ENCODE measurements around the gene TSPAN18.

TSPAN18 gene

DNA sequence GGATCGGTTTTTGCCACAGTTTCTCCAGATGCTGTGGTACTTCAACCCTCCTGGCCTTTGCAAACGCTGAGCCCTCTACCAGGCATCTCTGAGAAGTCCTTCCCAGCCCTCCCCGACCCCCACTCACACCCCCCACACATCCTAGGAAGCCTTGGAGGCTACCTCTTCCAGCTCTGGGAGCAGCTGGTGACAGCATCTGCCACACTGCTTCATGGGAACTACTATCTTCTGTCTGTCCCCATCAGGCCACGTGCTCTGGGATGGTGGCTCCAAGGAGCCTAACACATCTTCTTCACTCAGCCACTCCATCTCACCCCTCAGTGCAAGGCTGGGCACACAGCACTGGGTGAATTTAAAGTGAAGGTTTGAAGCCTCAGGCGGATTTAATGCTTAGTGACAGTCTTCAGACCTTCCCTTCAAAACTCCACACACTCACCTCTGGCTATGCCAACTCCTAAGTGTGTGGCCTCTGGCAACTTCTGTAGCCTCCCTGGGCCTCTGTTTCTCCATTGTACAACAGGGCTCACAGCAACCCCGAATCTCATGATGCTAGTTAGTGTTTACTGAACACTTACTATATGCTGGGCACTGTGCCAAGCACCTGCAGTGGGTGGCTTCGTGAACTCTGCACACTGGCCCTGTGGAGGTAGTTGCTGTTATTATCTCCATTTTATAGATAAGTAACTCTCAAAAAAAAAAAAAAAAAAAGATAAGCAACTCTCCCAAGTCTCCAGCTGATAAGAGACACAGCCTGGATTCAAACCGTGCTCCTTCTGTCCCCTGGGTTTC, 231.2 kb downstream of the TSPAN18 start:
- DNase-seq (ENCODE audit: low spot score) = no peak

DNA sequence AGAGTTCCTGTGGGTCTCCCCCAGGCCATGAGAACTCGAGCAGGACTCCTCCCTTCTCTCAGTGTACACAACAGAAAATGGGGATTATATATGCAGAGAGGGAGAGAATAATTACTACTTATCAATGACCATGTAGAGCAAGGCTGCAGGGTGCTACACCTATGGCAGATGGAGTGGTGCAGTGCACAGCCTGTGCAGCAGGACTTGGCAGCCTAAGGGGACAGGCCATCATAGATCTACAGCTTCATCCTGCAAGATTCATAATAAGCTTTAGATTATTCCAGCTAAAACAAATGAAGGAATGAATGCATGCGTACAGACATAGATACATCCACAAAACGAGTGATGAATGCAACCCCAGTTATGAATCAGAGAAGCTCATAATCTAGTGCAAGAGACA, 232.3 kb downstream of the TSPAN18 start:
- DNase-seq (ENCODE audit: low spot score) = no peak

DNA sequence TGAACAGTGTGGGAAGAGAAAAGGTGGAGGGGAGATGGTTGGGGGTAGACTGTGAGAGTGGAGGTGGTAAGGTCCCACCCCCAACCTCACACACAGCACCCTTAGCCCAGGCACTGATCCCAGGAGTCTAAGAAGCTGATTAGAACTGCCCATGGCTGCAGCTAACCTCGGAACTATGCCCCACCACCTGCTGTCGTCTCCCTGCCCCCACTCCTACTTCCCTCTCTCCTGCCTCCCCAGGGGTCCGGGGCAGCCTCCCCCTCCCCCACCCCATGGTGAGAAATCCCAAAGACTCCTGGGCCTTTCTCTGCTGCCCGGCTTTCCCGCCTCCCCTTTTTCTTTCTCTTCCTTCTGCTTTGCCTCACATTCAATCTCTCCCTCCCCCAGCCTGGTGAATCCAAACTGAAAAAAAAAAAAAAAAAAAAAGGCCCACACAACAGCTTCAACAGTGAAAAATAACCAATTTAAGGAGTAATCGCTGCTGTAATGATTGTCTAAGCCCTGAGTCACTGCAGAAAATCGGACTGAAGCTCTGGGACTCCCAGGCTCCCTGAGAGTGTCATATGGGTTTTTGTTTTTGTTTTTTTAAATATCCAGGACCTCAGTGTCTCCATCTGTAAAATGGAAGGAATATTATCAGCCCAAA, 233.6 kb downstream of the TSPAN18 start:
- DNase-seq (ENCODE audit: low spot score) = no peak

DNA sequence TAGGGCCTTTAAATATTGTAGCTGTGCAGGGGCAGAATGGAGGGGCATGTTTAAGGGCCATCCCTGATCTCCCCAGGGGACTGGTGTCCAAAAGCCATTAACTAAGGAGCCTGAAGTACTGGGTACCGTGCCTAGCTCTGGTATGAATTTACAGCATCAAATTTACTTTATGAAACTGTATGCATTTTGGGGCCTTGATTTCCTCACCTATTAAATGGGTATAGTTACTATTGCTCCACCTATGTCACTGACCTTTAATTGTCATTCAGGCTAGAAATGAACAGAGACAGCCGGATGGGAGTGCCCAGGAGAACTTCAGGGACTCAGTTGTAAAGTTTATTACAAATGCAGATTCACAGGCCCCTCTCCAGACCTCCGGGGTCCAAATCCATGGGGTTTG, 235.7 kb downstream of the TSPAN18 start:
- no peak for DNase-seq (ENCODE audit: low spot score)

DNA sequence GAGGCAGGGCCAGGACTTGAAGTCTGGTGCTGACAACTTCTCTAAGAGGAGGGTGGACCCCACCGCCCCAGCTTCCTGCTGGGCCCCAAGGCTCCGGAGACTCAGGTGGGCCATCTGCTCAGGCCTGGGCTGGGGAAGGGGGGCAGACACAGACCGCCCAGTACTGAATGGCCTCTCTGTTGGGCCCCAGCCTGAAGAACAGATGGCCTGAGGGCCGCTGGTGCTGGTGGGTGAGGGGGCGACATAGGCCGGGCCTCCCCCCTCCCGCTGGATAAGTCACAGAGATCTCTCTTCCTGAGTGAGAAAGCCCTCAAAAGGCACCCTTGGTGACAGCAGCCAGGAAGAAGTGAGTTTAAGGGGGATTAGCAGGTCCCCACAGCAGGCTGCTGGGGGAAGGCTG, 236.4 kb downstream of the TSPAN18 start:
- no peak for DNase-seq (ENCODE audit: low spot score)

DNA sequence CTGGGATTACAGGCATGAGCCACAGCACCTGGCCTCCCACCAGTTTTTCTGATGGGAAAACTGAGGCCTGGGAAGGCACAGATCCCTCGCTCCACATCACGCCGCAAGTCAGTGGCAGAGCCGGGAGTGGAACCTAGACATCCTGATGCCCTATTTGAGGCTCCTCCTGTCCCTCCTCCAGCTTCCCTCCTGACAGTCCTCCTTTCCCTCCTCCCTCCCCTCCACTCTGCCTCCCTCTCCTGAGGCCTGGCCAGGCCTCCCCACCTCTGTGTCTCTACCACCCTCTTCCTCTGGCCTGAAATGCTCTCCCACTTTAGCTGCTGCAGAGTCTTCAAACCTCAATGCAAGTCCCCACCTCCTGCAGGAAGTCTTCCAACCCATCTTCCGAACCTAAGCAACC, 237.2 kb downstream of the TSPAN18 start:
- no peak for DNase-seq (ENCODE audit: low spot score)

DNA sequence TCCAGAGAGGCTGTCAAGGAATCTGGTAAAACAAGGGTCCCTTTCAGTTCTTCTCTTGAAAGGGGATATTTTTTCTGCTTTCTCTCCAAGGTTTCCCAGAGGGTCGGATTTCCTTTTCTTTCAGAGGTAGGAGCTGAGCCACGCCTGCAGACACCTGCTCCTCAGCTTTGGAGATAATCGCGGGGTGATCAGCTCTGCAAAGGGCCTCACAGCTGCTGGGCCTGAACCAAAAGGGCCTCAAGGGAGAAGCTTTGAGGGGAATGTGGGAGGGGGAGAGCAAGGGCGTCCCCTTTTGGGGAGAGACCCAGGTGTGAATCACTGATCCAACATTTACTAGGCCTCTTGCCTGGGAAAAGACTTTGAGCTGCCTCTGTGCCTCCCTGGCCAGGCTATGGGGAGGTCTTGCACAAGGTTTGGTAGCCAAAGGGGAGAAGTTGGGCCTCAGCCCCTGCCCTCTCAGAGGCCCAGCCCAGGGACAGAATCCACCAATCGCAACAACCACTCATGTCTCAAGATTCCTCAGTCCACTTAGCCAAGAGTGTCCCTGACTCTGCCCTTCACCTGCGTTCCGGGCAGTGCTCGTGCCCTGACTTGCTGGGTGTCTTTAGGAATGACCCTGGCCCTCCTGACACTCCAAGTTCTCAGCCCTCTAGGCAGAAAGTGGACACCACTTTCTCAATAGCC, 237.9 kb downstream of the TSPAN18 start:
- DNase-seq (ENCODE audit: low spot score) = no peak

DNA sequence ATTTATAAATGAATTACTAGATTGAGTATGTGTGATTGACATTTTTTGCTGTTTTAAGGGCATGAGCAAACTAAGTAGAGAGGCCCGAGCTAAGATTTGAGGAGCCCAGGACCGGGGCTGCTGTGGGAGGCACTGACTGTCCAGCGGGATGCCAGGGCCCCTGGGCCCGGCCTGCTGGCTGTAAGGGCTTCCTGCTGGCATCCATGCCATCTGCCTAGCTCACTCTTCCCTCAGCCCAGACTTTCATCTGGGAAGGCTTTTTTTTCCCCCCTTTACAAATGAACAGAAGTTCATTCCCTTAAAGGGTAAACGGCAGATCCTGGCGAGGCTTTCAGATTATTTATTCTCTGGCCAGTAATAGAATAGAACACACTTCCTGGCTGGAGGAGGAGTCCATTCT, 239.9 kb downstream of the TSPAN18 start:
- no peak for DNase-seq (ENCODE audit: low spot score)

DNA sequence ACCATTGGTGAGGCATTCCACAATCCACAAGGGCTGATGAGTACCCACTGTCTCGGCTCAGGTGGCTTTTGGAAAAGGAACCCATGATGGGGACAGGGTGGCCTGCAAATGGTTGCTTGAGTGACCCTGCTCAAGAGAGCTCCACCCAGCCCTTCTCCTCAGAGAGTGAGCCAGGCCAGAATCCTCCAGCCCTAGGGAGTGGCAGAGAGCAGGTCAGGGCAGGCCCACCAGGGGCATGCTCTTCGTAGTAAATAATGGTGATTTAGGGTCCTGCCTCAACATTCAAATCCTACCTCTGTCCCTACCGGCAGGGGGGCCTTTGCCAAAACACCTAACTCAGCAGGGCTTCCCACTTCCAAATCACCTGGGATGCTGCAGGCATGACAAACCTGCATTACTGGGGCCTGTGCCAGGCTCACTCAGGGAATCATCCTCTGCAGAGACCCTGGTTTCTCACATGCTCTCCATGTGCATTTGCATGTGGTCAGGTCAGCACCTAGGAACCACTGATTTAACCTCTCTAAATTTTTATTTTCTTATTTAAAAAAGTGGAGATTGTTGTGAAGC, 241.3 kb downstream of the TSPAN18 start:
- DNase-seq (ENCODE audit: low spot score) = no peak

DNA sequence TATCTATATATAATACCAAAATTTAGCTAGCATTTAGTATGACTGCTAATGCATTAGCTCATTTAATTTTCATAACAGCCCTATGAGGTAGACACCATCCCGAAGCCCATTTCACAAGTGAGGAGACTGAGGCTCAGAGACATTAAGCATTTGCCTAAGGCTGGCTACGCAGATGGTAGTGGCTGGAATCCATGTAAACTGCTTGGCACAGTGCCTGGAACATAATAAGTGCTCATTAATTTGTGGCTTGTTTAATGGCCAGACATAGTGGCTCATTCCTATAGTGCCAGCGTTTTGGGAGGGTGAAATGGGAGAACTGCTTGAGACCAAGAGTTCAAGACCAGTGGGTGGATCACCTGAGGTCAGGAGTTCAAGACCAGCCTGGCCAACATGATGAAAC, 241.7 kb downstream of the TSPAN18 start:
- no peak for DNase-seq (ENCODE audit: low spot score)

DNA sequence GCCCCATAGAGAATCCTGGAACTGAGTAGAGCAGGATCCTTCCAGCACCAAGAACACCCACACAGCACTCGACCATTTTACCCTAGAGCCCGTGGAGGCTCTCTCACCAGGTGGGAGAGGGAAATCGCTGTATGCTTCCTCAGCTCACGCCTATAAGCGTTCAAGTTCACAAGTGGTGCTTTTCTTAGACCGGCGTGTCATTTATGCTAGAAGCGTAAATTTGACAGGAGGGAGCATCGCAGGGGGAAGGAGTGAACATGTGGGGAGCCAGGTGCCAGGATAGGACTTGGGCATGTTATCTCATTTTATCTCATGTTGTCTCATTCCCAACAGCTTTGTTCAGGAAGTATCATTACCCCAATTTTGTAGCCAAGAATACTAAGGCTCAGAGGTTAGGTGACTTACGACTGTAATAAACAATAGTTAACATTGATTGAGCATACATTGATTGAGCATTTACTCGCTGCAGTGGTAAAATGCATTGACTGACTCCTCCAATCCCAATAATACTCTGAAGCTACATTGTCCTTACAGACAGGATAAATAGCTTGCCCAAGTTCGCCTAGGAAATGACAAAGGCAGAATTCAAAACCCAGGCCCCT, 243.0 kb downstream of the TSPAN18 start:
- no peak for DNase-seq (ENCODE audit: low spot score)

DNA sequence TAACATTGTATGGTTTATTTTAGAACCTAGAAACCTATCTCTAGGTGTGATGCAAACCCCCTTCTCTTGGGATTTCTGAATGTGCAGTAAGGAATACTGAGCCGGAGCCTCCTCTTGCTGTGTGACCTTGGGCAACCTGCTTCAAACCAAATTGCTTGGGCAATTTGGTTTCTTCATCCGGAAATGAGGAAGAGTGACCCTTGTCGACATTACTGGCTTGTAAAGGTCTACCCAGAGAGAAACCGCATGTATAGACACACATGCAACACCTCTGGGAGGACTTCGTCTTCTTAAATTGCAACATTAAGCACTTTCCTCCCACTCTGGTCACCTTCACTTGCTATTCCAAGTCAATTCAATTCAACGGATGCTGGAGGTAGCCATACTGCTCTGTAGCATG, 243.5 kb downstream of the TSPAN18 start:
- no peak for DNase-seq (ENCODE audit: low spot score)

DNA sequence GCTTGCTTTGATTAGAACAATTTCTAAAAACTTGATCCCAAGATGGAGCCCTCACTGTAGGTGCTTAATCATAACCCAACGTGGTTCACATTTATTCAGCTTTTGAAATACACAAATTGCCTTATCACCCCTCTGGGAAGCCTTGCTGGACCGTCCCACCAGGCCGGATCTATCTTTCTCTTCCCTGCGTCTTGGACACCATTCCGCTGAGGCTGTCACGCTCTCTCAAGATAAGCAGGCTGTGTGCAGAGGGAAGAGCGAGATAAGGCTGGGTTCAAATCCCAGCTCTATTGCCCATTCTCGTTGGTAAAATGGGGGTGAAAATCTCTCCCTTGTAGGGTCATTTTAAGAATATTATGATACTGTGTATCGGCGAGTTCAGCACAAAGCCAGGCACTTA, 244.4 kb downstream of the TSPAN18 start:
- no peak for DNase-seq (ENCODE audit: low spot score)

DNA sequence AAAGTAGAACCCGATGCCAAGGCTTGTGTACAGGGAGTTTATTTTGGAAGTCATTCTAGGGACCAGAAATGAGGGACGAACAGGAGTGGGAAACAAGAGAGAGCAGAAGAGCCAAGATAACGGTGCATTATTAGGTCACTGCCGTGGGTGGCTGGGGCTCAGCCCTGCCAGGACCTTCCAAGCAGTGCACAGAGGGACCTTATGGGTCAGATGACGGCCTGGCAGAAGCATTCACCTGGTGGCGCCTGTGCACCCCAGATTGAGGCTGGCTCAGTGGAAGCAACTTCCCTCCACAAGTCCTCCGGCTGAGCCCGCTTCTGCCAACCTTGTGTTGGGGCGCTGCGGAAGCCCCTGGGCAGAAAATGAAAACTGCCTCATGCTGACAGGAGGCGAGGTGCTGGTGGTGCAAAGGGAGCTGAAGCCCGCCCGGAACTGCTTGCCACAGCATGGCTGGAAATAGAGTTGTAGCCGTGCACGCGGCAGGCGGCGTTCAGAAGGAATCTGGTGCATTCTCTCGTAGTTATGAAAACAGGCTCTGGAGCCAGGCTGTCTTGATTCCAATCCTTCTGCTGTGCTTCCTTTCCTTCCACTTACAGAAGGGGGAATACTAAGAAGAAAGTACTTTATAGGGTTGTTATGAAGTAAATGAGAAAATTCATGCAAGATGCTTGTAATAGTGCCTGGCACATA, 246.1 kb downstream of the TSPAN18 start:
- no peak for DNase-seq (ENCODE audit: low spot score)

DNA sequence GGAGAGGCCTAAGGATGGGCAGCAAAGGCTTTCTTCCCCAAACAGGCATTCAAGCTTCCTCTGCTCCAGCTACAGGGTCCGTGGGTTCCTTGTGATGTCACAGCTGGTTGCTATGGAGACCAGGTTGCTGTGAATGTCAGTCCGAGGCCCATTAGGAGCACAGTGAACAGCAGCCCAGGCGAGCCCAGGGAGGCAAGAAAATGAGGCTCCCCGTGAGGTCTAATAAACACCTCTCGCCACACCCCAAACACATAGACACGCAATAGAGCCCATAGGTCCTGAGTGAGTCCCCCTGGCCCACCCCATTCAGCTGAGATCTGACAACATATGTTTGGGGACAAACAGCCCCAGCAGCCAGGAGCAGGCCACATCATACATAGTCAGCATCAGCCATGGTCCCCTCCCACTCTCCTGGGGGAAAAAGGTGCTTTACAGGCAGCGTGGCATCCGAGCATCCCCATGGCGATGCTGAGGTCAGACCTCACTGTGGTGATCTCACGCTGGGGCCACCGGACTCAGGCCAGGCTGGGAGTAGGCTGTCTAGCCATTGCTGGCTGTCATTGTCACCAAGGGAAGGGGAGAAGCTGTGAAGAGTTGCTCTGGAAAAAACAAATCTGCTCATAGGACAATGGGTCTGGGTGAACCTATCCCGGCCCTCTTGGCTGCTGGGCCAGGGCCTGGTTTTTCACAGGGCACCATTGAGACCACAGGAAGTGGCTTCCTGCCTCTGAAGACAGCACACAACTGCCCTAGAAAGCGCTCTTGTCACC, 247.1 kb downstream of the TSPAN18 start:
- no peak for DNase-seq (ENCODE audit: low spot score)

DNA sequence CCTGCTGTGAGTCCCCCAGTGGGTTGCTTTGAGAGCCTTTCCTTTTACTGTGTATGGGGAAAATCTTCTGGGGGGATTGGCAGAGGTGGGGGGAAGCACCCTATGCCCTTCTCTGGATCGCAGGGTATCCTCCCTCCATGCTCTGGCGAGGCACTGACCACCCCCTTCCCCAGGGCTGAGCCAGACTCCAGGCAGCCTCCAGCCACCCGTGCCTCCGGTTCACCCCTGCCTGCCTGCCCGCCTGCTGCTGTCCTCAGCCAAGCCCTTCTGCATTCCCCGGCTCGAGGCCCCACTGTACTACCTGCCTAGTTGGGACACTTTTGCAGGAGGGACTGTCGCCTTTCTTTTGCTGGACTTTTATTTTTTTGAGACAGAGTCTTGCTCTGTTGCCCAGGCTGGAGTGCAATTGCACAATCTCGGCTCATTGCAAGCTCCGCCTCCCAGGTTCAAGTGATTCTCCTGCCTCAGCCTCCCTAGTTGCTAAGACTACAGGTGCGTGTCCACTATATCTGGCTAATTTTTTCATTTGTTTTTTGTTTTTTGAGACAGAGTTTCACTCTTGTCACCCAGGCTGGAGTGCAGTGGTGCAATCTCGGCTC, 247.7 kb downstream of the TSPAN18 start:
- DNase-seq (ENCODE audit: low spot score) = no peak

DNA sequence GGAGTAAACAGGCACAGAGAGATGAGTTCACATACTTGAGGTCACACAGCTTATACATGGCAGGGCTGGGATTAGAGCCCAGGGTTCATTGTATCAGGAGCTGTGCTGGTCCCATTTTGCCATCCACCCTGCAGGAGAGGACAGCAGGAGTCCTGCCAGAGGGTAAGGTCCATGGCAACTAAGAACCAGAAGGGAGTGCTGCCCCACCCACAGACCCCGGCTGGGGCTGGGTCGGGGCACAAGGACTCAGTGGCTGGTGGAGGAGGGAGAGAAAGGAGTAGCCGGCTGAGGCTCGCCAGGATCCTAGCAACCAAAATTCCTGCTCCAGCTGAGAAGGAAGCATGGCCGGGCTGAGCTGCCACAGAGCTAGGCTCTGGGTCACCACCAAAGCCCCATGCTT, 249.8 kb downstream of the TSPAN18 start:
- no peak for DNase-seq (ENCODE audit: low spot score)

DNA sequence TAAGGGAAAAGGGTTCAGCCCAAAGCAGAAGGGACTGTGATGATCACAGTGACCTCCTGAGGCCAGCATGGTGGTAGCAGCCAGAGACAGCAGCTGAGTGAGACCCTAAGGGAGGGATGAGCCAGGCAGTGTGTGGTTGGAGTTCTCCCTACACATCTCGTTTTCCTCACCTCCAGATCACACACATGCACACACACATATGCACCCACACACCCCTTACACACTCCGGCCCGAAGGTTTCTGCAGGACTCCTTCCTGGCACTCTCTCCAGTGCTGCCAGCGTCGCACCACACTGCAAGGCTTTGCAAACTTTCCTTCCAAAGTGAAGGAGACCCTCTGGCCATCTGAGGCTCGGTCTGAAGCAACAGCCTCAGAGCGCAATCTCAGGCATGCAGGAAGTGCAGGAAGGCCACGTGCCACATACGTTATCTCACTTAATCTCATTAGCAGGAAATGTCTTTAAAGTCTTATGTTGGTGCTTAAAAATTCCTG, 250.8 kb downstream of the TSPAN18 start:
- no peak for DNase-seq (ENCODE audit: low spot score)

DNA sequence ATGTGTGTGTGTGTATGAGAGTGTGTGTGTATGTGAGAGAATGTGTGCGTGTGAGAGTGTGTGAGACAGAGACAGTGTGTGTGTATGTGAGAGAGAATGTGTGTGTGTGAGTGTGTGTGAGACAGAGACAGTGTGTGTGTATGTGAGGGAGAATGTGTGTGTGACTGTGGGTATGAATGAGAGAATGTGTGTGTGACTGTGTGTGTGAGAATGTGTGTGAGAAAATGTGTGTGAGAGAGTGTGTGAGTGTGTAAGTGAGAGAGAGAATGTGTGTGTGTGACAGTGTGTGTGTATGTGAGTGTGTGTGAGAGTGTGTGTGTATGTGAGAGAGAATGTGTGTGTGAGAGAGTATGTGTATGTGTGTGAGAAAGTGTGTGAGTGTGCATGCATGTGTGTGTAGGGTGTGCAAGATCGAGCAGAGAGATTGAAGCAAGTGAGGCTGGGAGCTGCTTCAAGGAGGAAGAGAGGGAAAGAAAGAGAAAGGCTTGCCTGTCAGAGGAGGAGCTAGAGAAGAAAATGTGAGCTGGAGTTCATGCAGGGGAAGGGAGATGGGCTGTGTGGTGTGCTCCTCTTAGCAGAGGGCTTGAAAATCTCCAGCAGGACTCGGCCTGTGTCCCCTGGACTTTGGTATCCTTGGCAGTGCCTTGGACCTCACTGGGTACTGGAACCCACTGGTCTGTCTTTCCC, 251.7 kb downstream of the TSPAN18 start:
- no peak for DNase-seq (ENCODE audit: low spot score)

DNA sequence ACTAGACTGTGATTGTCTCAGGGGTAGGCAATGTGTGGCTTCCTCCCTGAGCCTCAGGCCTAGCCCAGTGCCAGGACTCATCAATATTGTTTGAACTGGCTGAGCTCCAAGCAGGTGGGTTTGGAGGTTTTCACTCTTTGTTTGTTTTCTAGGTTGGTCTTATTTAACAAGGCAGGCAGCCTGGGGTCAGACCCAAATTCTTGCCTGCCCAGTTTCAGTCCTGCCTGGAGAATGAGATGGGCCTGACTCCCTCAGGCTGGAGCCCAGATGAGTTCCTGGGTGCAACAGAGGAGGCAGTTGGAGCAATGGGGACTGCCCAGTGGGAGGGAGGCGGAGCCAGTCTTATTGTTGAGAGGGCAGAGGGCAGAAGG, 252.2 kb downstream of the TSPAN18 start:
- no peak for DNase-seq (ENCODE audit: low spot score)
